HG03565 (cell line): ENCODE measurements around the gene ZNF705A.
"Not testable (repeated sequence)": the region's sequence is repeated elsewhere in the genome, so short reads cannot be mapped to it uniquely, and the experiment has no call there.

Source experiments
- ATAC-seq: cut with Tn5 transposase; IDR thresholded peaks from one replicate; pipeline ENCODE4 v1.9.1; 2021; ENCODE audit warnings: mild to moderate bottlenecking, moderate library complexity; ENCODE audit not compliant: unreplicated experiment

Gene ZNF705A

GRCh38 chr12:8183346-8183745, 26.5 kb downstream of the ZNF705A start:
- ATAC-seq, result not testable (repeated sequence)

GRCh38 chr12:8184206-8184605, 27.4 kb downstream of the ZNF705A start:
- not testable (repeated sequence) for ATAC-seq

GRCh38 chr12:8188088-8188487, 31.3 kb downstream of the ZNF705A start:
- ATAC-seq, result not testable (repeated sequence)

- ATAC-seq, result not testable (repeated sequence)
Measured at GRCh38 chr12:8197685-8198308, 41.0 kb downstream of the ZNF705A start.

- ATAC-seq, result not testable (repeated sequence)
Measured at GRCh38 chr12:8218711-8219382, 62.0 kb downstream of the ZNF705A start.

- not testable (repeated sequence) for ATAC-seq
Measured at GRCh38 chr12:8221375-8221774, 64.6 kb downstream of the ZNF705A start.

- ATAC-seq, result not testable (repeated sequence)
Measured at GRCh38 chr12:8221844-8222243, 65.0 kb downstream of the ZNF705A start.

- ATAC-seq, result not testable (repeated sequence)
Measured at GRCh38 chr12:8222303-8222702, 65.5 kb downstream of the ZNF705A start.

GRCh38 chr12:8223646-8224045, 66.8 kb downstream of the ZNF705A start:
- ATAC-seq, result not testable (repeated sequence)

GRCh38 chr12:8224782-8225181, 68.0 kb downstream of the ZNF705A start:
- ATAC-seq, result not testable (repeated sequence)

GRCh38 chr12:8226355-8226754, 69.5 kb downstream of the ZNF705A start:
- no peak for ATAC-seq

GRCh38 chr12:8226992-8227731, 70.3 kb downstream of the ZNF705A start, which contains the start of gene FAM90A1:
Gene FAM90A1, minus strand, starts transcription at chr12:8227618. Its CDS starts 2,786 bp downstream, at chr12:8224832.
- not testable (repeated sequence) for ATAC-seq

- not testable (repeated sequence) for ATAC-seq
Measured at GRCh38 chr12:8227732-8228077, 70.9 kb downstream of the ZNF705A start.

GRCh38 chr12:8228607-8229006, 71.8 kb downstream of the ZNF705A start:
- not testable (repeated sequence) for ATAC-seq

GRCh38 chr12:8229486-8229885, 72.7 kb downstream of the ZNF705A start:
- ATAC-seq, result not testable (repeated sequence)
